Adrenal gland (tissue), 5 donors: ENCODE measurements around the gene ARHGEF16.

Experiments
- POLR2A ChIP-seq, 2 donors: fragments of 450-650 bp; IDR thresholded peaks; one replicate each; pipeline ENCODE4 v1.6.1; 2017; ENCODE audit warnings: antibody characterized with exemption in 2 of 2, mild to moderate bottlenecking in 2 of 2, moderate library complexity in 1 of 2
- TF ChIP-seq, protein P1 (sequence below), 6 experiments: fragments of 450-650 bp in 4 of 6; fragments of 200-600 bp in 2 of 6; sonication (generic) in 1 of 6; IDR thresholded peaks; 1 replicate in 5 of 6; 2 replicates in 1 of 6; pipeline versions ENCODE4 v1.5.1 to v1.8.0; 2016 to 2021; ENCODE audit warnings: antibody characterized with exemption in 6 of 6, mild to moderate bottlenecking in 2 of 6, moderate library complexity in 1 of 6
- donor health status: DM: no; HTN: no; CAD: no.

DNA sequence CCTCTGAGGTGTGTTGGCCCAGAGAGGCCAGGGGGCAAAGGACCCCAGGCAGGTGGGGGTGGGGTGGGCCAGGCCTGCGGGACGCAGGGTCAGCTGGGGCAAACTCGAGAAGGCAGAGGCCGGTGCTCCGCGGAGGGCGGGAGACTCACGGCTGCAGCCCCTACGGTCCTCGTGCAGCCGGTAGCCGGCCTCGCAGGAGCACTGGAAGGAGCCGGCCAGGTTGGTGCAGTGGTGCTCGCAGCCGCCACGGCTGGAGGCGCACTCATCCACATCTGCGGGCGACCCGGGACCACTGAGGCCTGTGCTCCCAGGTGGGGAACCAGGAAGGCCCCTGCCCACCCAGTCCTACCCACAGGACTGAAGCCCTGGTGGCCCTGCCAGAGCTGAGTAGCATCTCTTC is 55.3 kb downstream of the ARHGEF16 start:
- TF ChIP-seq, protein P1, sequence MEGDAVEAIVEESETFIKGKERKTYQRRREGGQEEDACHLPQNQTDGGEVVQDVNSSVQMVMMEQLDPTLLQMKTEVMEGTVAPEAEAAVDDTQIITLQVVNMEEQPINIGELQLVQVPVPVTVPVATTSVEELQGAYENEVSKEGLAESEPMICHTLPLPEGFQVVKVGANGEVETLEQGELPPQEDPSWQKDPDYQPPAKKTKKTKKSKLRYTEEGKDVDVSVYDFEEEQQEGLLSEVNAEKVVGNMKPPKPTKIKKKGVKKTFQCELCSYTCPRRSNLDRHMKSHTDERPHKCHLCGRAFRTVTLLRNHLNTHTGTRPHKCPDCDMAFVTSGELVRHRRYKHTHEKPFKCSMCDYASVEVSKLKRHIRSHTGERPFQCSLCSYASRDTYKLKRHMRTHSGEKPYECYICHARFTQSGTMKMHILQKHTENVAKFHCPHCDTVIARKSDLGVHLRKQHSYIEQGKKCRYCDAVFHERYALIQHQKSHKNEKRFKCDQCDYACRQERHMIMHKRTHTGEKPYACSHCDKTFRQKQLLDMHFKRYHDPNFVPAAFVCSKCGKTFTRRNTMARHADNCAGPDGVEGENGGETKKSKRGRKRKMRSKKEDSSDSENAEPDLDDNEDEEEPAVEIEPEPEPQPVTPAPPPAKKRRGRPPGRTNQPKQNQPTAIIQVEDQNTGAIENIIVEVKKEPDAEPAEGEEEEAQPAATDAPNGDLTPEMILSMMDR (IDR thresholded peaks at IDR 0.05), result no peak
- no peak for TF ChIP-seq POLR2A (IDR thresholded peaks at IDR 0.05)
